GM18517 (cell line): ENCODE data around the gene BFSP2.
"Not testable (repeated sequence)": the region's sequence is repeated elsewhere in the genome, so short reads cannot be mapped to it uniquely, and the experiment has no call there.

Experiments
- ATAC-seq: cut with Tn5 transposase; IDR thresholded peaks from one replicate; pipeline ENCODE4 v1.9.1; 2021; ENCODE audit warnings: mild to moderate bottlenecking, moderate library complexity; ENCODE audit not compliant: unreplicated experiment

The BFSP2 gene

DNA sequence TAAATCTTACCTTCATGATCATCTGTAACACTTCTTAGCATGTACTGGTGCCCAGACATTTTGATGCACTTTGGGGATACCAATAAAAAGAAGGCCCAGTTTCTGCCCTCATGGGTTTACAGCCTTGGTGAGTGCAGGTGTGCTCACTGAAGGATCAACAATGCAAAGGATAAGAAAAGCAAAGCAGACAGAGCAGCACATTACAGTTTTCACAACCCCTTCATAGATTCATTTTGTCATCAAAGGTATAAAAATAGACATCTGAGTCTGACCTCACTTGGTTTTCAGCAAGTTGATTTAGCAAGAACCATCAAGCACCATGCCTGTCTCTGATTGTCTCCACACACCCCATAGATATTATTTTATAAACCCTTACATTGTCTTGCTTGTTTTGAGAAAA is 77.6 kb downstream of the BFSP2 start:
- peak; percentile 47 for ATAC-seq

DNA sequence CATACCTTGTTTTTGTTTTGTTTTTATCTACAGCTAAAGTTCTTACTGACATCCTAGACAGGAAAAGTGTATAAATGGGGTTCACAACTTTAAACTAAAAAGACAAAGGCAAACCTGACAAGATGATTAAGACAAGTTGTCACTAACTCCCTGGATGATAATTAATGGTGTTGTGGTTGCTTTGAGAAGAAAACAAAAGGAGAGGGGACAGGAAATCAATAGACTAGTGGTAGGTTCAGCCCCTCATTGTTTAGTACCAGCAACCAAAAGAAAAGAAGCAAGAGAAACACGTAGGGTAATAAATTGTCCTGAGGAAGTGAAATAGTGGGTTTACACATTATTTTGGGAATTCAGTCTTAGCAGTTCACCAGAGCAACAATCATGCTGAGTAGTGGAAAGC is 78.8 kb downstream of the BFSP2 start:
- ATAC-seq = no peak

- ATAC-seq = no peak
These were observed 79.5 kb downstream of the BFSP2 start for GRCh38 chr3:133479401-133479800.

GRCh38 chr3:133479895-133480669 is 80.2 kb downstream of the BFSP2 start:
- ATAC-seq = peak; percentile 66

DNA sequence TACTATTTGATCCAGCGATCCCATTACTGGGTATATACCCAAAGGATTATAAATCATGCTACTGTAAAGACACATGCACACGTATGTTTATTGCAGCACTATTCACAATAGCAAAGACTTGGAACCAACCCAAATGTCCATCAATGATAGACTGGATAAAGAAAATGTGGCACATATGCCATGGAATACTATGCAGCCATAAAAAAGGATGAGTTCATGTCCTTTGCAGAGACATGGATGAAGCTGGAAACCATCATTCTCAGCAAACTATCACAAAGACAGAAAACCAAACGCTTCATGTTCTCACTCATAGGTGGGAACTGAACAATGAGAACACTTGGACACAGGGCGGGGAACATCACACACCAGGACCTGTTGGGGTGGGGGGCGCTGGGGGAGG is 82.6 kb downstream of the BFSP2 start:
- not testable (repeated sequence) for ATAC-seq

DNA sequence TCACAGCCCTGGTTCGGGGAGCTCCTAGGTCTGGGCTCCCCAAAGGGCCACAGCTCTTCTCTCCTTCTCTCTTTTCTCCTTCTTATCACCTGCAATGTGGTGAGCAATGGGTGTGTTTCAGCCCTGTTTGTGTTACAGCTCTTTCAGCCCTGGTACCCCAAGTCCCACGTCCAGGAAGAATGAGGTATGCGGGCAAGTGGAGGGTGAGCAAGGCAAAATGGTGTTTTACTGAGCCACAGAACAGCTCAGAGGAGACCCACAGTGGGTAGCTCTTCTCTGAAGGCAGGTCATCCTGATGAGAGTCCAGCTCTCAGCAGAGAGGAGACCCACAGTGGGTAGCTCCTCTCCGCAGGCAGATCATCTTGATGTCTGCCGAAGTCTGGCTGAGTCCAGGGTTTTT is 86.8 kb downstream of the BFSP2 start:
- no peak for ATAC-seq

DNA sequence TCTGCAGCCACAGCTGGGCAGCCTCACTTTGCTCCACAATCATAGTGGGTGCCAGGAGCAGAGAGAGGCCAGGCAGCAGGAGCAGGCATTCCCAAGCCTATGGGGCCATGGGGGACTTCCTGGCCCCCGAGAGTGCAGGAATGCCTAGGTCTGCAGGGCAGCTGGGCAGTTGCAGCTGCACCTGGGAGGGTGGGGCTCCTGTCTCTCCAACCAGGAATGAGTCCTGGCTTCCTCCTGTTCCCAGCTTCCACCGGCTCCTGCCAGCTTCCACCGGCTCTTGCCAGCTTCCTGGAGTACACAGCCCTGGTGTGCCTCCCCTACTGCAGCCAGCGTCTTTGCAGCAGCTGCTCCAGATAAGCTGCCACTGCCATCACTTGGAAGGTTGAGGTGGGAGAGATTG is 87.3 kb downstream of the BFSP2 start:
- ATAC-seq = no peak

- ATAC-seq = no peak
These were observed 88.2 kb downstream of the BFSP2 start for GRCh38 chr3:133487920-133488540.

DNA sequence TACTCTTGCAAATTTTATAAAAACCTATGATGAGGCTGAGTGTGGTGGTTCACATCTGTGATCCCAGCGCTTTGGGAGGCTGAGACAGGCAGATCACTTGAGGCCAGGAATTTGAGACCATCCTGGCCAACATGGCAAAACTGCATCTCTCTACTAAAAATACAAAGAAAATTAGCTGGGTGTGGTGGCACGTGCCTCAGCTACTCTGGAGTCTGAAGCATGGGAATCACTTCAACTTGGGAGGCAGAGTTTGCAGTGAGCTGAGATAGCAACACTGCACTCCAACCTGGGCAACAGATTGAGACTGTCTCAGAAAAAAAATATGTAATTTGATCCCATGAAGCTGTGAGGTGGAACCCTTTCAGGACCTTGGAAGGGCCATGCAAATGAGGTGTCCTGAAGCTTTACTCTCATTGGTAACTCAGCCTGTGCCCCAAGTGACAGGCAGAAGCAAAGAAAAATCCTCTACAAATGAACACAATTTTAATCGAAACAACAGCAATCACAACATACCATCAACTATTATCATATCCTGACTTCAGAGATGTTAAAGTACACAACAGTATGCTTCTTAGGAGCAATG is 89.0 kb downstream of the BFSP2 start:
- no peak for ATAC-seq

DNA sequence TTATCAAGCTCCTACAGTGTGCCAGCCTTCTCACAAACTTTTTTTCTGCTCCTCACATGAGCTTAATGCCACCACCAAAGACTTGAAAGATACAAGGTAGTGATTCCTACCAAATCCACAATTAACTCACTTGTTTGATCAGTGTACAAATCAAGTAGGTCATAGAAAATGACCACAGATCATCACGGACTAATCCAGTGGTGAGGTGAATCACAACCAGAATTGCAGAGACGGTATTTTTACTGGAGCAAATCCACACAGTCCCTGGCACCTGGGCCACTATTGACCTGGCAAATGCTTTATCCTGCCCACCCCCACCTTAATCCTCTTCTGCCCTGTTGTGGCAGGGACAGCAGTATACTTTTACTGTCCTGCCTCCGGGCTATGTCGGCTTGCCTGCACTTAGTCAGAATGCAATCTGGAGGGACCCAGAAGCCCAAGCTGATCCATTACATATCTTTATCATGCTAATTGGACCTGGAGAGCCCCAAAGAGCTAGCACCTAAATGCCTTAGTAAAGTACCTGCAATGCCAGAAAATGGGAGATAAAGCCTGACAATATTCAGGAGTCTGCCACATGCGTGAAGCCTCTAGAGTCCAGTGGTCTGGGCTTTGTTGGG is 89.7 kb downstream of the BFSP2 start:
- no peak for ATAC-seq

DNA sequence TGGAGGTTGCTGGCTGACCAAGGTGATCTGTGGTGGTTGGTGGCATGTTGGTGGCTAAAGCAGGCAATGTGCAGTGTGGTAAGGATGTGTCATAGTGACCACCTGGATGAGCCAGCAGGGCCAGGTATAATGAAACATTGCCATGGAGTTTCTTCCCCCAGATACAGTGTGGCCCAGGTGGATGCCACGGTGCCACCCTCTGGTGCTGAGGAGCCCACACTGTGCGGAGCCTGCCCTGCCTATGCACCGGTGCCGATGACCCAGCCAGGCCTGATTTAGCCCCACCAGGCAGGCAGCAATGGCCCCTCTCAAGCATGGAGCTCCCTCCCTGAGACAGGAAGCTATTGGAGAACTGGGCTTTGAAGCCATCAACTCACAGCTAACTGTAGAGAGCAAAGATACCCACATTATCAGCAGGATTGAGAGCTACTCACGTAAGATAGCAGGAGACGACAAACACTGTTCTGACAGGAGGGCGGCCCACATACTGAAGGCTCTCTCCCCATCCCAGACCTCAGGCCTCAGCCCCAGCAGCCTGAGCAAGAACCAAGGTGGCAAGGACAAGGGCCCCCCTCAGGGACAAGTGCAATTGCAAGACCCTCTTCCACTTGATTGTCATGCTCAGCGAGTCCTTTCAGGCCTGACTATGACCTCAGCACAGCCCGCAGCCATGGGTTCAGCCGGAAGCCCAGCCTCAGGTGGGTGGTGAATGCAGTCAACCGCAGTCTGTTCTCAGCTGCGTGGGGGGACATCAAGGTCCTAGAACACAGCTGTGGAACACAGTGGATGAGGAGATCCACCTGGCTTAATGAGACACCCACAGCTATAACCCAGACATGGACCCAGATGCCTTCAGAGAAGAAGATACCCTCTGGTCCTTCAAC is 90.9 kb downstream of the BFSP2 start:
- ATAC-seq = peak; percentile 82

DNA sequence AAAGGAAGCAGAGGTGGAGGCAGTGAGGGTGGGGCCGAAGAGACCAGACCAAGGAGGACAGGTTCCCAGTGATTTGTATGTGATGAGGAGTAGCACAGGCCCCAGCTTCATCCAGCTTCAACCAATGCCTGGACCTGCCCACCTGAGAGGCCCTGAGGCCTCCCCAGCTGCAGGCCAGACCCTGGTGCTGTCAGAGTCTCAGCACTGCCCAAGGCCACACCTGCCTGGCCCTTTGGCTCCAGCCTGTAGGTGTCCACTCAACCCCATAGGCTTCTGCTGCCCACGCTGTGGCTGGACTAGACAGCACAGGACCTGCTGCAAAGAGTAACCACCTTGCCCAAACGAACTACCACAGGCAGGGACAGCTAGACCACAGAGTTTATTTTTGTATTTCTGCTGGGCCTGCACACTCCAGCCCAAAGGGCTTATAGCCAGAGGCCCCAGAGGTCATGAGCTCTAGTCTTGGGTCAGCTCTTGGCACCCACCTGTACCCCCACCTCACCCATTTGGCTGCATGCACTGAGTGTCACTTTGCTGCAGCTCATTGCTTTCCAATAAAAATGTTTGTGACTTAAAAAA is 91.7 kb downstream of the BFSP2 start:
- ATAC-seq = peak; percentile 15

DNA sequence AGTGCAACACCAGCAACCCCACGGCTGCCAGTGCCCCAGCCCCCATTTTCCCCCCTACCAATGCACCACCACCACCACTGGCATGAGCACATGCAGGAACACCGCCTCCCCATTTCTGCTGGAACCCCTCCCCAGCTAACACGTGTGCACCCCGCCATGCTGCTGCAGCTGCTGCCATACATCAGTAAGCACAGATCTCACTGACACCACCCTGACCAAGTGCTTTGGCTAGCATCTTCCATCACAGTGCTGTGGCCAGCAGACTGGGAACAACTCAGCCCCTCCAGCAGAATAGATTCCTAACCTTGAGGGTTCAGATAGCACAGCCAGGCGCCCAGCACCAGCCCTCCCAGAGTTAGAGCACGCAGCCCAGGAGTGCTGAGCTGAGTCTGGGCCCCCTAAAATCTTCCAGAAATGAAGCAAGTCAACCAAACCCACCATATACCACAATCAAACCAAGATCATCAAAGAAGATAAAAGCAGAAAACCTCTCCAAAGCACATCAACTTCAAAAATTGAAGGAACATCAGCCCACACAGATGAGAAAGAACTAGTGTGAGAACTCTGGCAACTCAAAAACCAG is 92.4 kb downstream of the BFSP2 start:
- ATAC-seq = no peak

DNA sequence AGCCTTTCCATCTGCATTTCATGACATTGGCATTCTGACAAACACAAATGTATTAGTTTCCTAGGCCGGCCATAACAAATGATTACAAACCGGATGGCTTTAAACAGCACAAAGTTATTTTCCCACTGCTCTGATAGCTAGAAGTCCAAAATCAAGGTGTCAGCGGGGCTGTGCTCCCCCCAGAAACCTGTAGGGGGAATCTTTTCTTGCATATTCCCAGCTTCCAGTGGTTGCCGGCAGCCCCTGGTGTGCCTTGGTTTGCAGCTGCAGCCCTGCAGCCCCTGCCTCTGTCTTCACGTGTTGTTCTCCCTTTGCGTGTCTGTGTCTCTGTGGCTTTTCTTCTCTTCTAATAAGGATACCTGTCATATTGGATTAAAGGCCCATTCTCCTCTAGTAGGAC is 94.6 kb downstream of the BFSP2 start:
- ATAC-seq = no peak

- ATAC-seq = not testable (repeated sequence)
These were observed 102.7 kb downstream of the BFSP2 start for GRCh38 chr3:133502542-133502941.

- no peak for ATAC-seq
These were observed 103.6 kb downstream of the BFSP2 start for GRCh38 chr3:133503409-133503808.

GRCh38 chr3:133504736-133505135 is 104.9 kb downstream of the BFSP2 start:
- no peak for ATAC-seq

DNA sequence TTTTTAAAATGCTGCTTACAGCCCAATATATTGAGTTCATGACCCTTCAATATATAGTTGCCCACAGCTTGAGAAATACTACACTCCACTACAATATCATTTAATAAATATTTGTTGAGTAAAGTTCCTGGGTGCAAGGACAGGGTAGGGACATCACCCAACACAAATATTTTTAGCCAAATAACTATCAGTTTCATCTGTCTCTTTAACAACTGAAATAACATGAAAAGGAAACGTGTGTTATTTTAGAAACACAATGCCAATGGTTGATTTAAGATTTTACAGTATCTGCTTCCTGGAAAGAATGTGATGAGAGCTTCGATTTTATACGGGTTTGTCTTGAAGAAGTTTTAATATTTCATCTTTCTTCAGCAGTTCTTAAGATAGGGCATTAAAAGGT is 106.0 kb downstream of the BFSP2 start:
- ATAC-seq = peak; percentile 41

- peak; percentile 94 for ATAC-seq
These were observed 106.5 kb downstream of the BFSP2 start for GRCh38 chr3:133506215-133506901.

DNA sequence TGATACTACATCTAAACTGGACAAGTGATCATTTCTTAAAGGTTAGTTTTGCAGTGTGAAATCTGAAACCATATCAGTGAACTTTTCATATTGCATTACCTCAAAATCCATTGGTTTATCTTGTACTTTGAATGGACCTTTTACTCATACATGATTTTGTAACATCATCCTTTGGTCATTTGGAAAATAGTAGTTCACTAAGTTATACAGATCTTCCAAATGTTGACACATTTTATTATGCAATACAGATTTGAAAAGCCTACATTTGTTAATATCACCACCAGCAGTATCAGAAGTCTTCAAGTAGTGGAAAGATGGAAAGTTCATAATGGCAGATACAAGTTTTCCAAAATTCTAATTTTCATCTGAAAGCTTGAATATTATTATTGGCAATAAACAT is 109.6 kb downstream of the BFSP2 start:
- ATAC-seq = no peak
